Measurements from ENCODE around the gene IFRD2.
"Not testable (repeated sequence)": the region's sequence is repeated elsewhere in the genome, so short reads cannot be mapped to it uniquely, and the experiment has no call there.

IFRD2 gene

DNA sequence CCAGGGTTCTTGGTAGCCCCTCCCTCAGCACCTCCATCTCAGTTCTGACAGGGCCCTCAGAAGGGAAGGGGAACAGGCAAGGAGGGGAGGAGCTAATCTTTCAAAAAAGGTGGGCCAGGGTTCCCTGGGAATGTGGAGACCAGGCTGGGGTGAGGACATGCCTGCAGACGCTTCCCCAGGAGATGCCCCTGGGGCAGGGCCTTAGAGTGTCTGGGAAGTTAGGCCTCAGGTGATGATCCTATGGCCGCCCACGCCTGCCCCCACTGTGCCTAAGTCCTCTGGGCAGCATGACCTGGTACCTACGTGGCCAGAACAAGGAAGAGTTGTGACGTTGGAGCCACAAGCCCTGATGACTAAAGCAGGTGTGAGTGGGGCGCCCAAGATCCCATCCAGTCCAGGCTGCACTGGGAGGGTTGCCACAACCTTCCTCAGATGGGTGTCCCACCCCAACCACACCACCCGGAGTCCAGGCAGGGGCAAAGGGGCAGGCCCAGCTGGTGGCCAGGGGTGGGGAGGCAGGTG is 27.2 kb downstream of the IFRD2 start:
- H3K36me3 Mint-ChIP-seq = no peaks in the 10 kb centered on the region

GRCh38 chr3:50264383-50264963 is 27.8 kb downstream of the IFRD2 start:
- DNase-seq (ENCODE audit: low spot score in 2 of 2) = no peak
- Mint-ChIP-seq H3K27ac (no peak overlapping the region), H3K27me3 (peaks cover 5% of the 10 kb centered on the region), H3K4me3 (no peak overlapping the region), H3K36me3 (no peaks in the 10 kb centered on the region), H3K9me3 (no peaks in the 10 kb centered on the region), H3K4me1 (peaks cover 5% of the 10 kb centered on the region)
- no peak for ATAC-seq (ENCODE audit: low read depth)

More for the DNA sequence above, 27.2 kb downstream of the IFRD2 start:
- peaks cover 3% of the 10 kb centered on the region for H3K4me1 Mint-ChIP-seq
- H3K4me3 Mint-ChIP-seq = no peak overlapping the region
- no peak for DNase-seq (ENCODE audit: low spot score in 2 of 2)
- H3K9me3 Mint-ChIP-seq = no peaks in the 10 kb centered on the region
- no peak for ATAC-seq (ENCODE audit: low read depth)
- no peak overlapping the region for H3K27ac Mint-ChIP-seq
- peaks cover 7% of the 10 kb centered on the region for H3K27me3 Mint-ChIP-seq

GRCh38 chr3:50263478-50264382 is 28.5 kb downstream of the IFRD2 start:
- H3K27me3 Mint-ChIP-seq = peaks cover 4% of the 10 kb centered on the region
- H3K9me3 Mint-ChIP-seq = no peaks in the 10 kb centered on the region
- H3K4me1 Mint-ChIP-seq = peaks cover 5% of the 10 kb centered on the region
- H3K36me3 Mint-ChIP-seq = peaks cover 2% of the 10 kb centered on the region
- ATAC-seq (ENCODE audit: low read depth) (no peak), DNase-seq (ENCODE audit: low spot score in 2 of 2) (no peak)
- H3K4me3 Mint-ChIP-seq = no peak overlapping the region
- no peak overlapping the region for H3K27ac Mint-ChIP-seq

DNA sequence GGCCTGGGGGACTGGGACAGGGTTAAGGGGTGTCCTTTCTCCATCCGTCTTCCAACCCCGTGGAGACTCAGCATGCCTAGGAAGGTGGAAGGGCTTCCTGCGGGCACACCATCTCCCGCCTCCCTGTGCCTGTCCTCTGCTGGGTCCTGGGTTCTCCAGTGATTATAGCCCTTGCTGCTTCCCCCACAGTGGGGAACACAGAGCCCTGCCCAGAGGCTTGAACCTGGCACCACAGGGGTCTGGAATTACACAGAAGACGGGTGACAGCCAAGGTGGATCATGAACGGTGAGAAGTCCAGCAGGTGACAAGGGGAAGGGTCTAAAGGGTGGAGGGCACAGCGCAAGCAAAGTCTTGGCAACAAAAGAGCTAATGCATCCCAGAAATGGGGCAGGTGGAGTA is 29.5 kb downstream of the IFRD2 start:
- H3K27me3 Mint-ChIP-seq = peaks cover 2% of the 10 kb centered on the region
- ATAC-seq (ENCODE audit: low read depth) = no peak

DNA sequence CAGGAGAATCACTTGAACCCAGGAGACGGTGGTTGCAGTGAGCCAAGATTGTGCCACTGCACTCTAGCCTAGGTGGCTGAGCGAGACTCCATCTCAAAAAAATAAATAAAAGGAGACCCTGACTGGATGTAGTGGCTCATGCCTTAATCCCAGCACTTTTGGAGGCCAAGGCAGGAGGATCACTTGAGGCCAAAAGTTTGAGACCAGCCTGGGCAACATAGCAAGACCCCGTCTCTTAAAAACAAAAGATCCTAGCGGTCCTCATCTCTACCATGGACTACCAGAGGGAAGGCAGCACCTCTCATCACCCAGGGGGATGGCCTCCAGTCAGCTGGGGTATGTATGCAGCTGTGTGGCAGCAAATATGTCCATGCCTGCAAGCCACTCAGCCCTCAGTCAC is 30.0 kb downstream of the IFRD2 start:
- H3K4me3 Mint-ChIP-seq; H3K9me3 Mint-ChIP-seq; DNase-seq (ENCODE audit: low spot score in 2 of 2); H3K27me3 Mint-ChIP-seq; H3K4me1 Mint-ChIP-seq; H3K27ac Mint-ChIP-seq; ATAC-seq (ENCODE audit: low read depth): not testable (repeated sequence)
- H3K36me3 Mint-ChIP-seq = peaks cover 12% of the 10 kb centered on the region

More for the DNA sequence above, 29.5 kb downstream of the IFRD2 start:
- no peak for DNase-seq (ENCODE audit: low spot score in 2 of 2)
- Mint-ChIP-seq H3K9me3 (no peaks in the 10 kb centered on the region), H3K27ac (no peak overlapping the region), H3K4me1 (peaks cover 3% of the 10 kb centered on the region), H3K4me3 (no peak overlapping the region), H3K36me3 (peaks cover 9% of the 10 kb centered on the region)

GRCh38 chr3:50261505-50261904 is 30.7 kb downstream of the IFRD2 start:
- Mint-ChIP-seq H3K36me3 (peaks cover 14% of the 10 kb centered on the region), H3K4me3 (no peak overlapping the region), H3K27ac (no peak overlapping the region), H3K9me3 (no peaks in the 10 kb centered on the region), H3K4me1 (peaks cover 3% of the 10 kb centered on the region), H3K27me3 (peaks cover 2% of the 10 kb centered on the region)
- ATAC-seq (ENCODE audit: low read depth) (no peak), DNase-seq (ENCODE audit: low spot score in 2 of 2) (no peak)

GRCh38 chr3:50260942-50261441 is 31.2 kb downstream of the IFRD2 start:
- no peak overlapping the region for H3K27ac Mint-ChIP-seq
- no peak overlapping the region for H3K4me3 Mint-ChIP-seq
- peaks cover 14% of the 10 kb centered on the region for H3K36me3 Mint-ChIP-seq

DNA sequence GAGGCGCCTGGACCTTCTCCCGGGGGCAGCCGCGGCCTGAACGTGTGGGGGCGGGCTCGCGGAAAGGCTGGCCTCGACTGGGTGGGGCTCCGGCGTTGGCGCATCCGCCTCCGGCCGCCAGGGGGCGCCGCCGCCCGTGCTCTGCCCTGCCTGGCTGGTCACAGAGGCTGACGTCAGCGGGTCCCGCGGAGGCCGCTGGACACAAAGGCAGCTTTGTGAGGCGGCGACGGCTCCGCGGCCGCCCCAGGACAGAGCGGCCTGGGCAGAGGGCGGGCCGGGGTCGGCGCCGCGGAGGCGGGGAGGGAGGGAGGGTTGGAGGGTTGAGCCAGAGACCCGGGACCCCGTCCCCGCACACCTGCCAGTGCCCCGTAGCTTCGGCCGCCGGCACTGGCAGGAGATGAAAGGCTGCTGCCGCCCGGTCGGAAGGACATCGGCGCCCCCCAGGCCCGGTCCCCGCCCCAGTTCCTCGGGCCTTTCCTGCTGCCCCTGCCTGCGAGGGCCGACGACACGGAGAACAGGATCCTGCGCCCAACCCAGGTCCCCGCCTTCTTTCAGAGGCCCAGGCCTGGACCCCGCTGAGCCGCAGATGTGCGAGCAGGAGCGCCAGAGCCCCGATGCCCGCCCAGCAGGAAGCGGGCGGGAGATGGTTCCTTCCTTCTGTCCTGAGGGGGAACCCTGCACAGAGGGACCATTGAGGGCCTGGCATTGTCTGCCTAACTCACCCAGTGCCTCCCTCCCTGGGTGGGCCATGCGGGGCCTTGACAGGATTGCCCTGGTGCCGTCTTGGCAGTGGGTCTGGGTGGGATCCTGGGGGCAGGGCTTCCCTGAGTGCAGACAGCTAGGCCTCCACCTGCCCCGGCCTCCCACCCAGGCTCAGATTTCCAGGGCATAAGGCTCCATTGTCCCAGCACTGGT is 31.9 kb downstream of the IFRD2 start:
- Mint-ChIP-seq H3K4me1 (peaks cover 3% of the 10 kb centered on the region), H3K36me3 (peaks cover 14% of the 10 kb centered on the region), H3K4me3 (peak overlapping the region; percentile 78), H3K27me3 (peaks cover 2% of the 10 kb centered on the region), H3K27ac (peak overlapping the region; percentile 83), H3K9me3 (no peaks in the 10 kb centered on the region)
- ATAC-seq (ENCODE audit: low read depth) = peak; percentile 97
- DNase-seq (ENCODE audit: low spot score in 2 of 2) = peak; percentile 85 to 90

More at GRCh38 chr3:50260942-50261441, 31.2 kb downstream of the IFRD2 start:
- Mint-ChIP-seq H3K27me3 (peaks cover 2% of the 10 kb centered on the region), H3K9me3 (no peaks in the 10 kb centered on the region), H3K4me1 (peaks cover 3% of the 10 kb centered on the region)
- DNase-seq (ENCODE audit: low spot score in 2 of 2) = no peak
- no peak for ATAC-seq (ENCODE audit: low read depth)

DNA sequence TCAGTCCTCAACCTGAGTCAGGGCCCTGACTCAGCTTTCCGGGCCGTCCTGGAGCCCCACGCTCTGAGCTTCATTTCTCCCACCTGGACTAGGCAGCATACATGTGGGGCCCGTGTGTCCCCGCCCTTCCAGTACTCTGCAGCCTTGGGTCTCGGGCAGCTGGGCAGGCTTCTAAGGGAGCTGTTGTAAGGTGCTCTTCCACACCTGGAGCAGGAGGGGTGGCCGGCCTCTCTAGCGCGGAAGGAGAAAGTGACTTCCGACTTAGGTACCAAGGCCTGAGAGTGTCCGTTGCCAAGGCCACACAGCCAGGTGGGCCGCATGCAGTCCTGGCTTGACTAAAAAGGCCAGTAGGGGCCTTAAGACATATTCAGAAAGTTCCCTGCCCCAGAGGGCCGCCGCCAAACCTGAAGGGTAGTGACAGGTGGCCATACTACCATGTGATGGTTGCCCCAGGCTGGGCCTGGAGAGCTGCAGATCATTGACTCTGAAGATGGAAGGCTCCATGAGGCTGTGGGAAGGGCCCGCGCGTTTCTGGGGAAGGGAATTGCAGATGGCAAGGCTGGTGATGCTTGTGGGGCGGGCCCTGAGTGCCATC is 32.7 kb downstream of the IFRD2 start:
- peak; percentile 7 for ATAC-seq (ENCODE audit: low read depth)
- DNase-seq (ENCODE audit: low spot score in 2 of 2) = no peak
- no peaks in the 10 kb centered on the region for H3K27me3 Mint-ChIP-seq
- H3K4me3 Mint-ChIP-seq = peak overlapping the region; percentile 78
- peaks cover 14% of the 10 kb centered on the region for H3K36me3 Mint-ChIP-seq
- H3K9me3 Mint-ChIP-seq = no peaks in the 10 kb centered on the region
- H3K4me1 Mint-ChIP-seq = peaks cover 3% of the 10 kb centered on the region
- peak overlapping the region; percentile 83 for H3K27ac Mint-ChIP-seq

GRCh38 chr3:50258979-50259378 is 33.2 kb downstream of the IFRD2 start:
- Mint-ChIP-seq H3K9me3 (no peaks in the 10 kb centered on the region), H3K36me3 (peaks cover 14% of the 10 kb centered on the region), H3K4me1 (peaks cover 6% of the 10 kb centered on the region), H3K27ac (no peak overlapping the region), H3K4me3 (no peak overlapping the region), H3K27me3 (no peaks in the 10 kb centered on the region)
- ATAC-seq (ENCODE audit: low read depth) = no peak
- DNase-seq (ENCODE audit: low spot score in 2 of 2) = no peak

GRCh38 chr3:50258029-50258680 is 34.1 kb downstream of the IFRD2 start:
- H3K27me3 Mint-ChIP-seq = no peaks in the 10 kb centered on the region
- ATAC-seq (ENCODE audit: low read depth) = no peak
- peaks cover 18% of the 10 kb centered on the region for H3K36me3 Mint-ChIP-seq
- DNase-seq (ENCODE audit: low spot score in 2 of 2) = no peak
- no peak overlapping the region for H3K27ac Mint-ChIP-seq
- H3K4me1 Mint-ChIP-seq = peaks cover 9% of the 10 kb centered on the region
- H3K9me3 Mint-ChIP-seq = no peaks in the 10 kb centered on the region
- H3K4me3 Mint-ChIP-seq = no peak overlapping the region

GRCh38 chr3:50256978-50257890 is 35.0 kb downstream of the IFRD2 start:
- DNase-seq (ENCODE audit: low spot score in 2 of 2) = no peak

More at GRCh38 chr3:50256978-50257890, 35.0 kb downstream of the IFRD2 start:
- Mint-ChIP-seq H3K4me3 (no peak overlapping the region), H3K27ac (peak overlapping the region; percentile 62), H3K9me3 (no peaks in the 10 kb centered on the region), H3K4me1 (peaks cover 9% of the 10 kb centered on the region), H3K36me3 (peaks cover 18% of the 10 kb centered on the region), H3K27me3 (no peaks in the 10 kb centered on the region)
- ATAC-seq (ENCODE audit: low read depth) = no peak
